Superior temporal gyrus (tissue), 1 donor: ENCODE results near the gene ATG4D.
A peak's percentile ranks its signal among the peaks of the same experiment; 100 is the strongest.

Experiments used
- DNase-seq: peaks from one replicate; pipeline ENCODE4 v3.0.0-alpha.2; 2016; ENCODE audit errors: extremely low spot score

ATG4D gene

GRCh38 chr19:10577951-10578350, 34.2 kb downstream of the ATG4D start:
- DNase-seq, result no peak

DNA sequence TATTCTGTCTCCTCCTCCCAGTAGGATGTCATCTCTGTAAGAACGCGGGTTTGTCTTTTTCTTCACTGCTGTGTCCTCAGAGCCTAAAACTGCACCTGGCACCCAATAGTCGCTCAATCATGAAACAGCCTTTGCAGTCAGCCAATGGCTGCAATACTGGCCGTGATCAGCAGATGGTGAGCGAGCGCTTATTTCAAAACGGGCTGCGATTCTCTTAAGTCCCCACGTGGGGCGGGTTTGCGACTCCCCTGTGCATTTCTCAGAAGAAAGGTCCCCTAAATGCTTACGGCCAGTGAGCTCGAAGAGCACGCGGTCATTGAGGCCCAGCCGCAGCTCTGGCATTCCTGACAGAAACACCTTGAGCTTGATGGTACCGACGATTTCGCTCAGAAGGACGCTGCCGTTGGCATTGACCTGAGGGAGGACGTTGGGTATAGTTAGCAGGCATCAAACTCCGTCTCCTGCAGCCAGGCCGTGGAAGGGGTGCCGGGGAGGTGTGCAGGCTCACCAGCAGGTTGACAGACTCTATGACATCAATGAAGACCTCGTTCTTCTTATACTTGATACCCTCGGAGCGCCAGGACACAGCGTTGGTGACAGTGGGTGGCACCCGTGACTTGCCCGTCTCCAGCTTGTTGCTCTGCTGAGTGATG, 37.4 kb downstream of the ATG4D start:
- peak; percentile 98 for DNase-seq

- DNase-seq, result no peak
These were observed 38.4 kb downstream of the ATG4D start for GRCh38 chr19:10582091-10582490.

- no peak for DNase-seq
These were observed 39.5 kb downstream of the ATG4D start for GRCh38 chr19:10583036-10583776.

DNA sequence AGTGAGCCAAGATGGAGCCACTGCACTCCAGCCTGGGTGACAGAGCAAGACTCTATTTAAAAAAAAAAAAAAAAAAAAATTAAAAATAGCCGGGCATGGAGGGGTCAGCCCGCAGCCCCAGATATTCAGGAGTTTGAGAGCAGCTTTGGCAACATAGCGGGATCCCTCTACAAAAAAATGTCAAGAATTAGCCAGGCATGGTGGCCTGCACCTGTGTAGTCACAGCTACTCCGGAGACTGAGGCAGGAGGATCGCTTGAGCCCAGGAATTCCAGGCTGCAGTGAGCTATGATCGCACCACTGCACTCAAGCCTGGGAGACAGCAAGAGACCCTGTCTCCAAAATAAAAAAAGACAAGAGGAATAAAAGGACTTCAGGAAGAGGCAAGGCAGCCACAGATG, 42.7 kb downstream of the ATG4D start:
- DNase-seq, result no peak

DNA sequence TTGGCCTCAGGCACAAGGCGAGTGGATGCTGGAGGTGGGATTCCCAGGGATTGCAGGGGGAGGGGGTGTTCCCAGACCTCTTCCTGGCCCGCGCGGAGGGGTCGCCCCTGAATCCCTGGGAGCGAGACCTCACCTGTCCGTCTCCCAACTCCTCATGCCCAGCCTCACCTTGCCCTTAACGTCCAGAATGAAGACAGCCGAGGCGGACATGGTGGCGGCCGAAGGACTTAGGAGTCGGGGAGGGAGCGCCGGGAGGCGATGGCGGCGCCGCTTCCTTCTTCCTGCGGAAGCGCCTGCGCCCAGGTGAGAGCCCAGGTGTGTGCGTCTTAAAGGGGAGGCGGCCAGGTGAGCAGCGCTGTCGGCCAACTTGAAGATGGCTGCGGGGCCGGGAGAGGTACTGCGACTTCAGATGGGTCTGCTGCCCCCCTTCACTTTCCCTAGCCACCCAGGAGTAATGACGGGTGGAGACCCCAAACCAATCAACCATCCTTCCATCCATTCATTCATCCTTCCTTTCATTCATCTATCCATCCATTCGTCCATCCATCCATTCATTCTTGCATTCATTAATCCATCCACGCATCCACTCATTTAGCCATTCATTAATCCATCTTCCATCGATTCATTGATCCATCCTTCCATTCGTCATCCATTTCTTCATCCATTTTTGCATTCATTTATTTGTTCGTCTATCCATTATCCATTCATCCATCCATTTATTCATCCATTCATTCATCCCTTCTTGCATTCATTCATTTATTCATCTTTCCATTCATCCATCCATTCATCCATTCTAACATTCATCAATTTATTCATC, 43.5 kb downstream of the ATG4D start, which contains the start of gene AP1M2:
Gene AP1M2 (minus strand): TSS at position 291 of the 817 bp plus-strand sequence. CDS start 81 bp downstream, at position 210.
- DNase-seq, result no peak

DNA sequence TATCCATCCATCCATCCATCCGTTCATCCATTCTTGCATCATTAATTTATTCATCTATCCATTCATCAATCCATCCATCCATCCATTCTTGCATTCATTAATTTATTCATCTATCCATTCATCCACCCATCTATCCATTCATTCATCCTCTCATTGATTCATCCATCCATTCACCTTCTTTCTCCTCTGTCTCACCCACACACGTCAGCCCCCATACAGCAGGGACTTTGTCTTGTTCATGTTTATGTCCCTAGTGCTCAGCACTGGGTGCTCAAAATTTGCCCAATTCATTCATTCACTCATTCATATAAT, 44.1 kb downstream of the ATG4D start:
- no peak for DNase-seq

GRCh38 chr19:10593148-10593547, 49.4 kb downstream of the ATG4D start:
- DNase-seq, result no peak

DNA sequence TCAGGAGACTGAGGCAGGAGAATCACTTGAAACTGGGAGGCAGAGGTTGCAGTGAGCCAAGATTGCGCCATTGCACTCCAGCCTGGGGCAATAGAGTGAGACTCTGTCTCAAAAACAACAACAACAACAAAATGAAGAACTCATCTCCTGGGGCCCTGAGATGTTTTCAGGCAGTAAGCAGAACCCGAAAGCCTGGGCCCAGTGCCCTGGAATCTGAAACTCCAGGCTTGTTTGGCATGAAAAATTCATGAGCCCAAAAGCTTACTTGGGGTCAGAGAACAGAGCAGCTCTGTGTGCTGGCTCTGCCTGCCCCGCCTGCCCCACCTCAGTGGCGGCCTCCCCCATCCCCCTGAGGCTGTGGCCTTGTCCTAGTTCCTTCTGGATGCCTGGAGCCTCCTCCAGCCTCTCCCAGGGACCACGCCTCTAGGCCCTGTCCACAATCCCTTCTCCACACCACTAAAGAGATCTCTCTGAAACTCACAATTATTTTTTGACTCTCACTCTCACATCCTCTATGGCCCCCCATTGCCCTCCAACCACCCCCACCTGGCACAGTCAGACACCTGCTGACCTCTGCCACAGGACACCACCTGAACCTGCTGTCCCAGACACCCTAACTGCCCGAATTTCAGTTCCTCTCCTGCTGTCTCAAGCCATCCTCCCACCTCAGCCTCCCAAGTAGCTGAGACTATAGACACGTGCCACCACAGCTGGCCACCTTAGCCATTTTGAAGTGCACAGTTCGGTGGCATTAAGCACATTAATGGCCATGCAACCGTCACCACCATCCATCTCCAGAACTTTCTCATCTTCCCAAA, 50.3 kb downstream of the ATG4D start:
- DNase-seq, result peak; percentile 55

- DNase-seq, result no peak
These were observed 56.4 kb downstream of the ATG4D start for GRCh38 chr19:10600149-10600548.

DNA sequence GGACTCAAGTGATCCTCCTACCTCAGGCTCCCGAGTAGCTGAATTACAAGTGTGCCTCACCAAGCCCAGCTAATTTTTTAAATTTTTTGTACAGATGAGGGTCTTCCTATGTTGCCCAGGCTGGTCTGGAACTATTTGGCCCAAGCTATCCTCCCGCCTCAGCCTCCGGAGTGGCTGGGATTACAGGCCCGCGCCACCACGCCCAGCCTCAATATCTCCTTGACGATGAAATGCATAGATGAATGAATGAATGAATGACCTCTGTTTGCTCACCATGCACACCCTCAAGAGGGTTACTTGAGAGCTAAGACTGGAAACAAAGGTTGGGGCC, 58.3 kb downstream of the ATG4D start:
- no peak for DNase-seq

- DNase-seq, result peak; percentile 69
These were observed 58.8 kb downstream of the ATG4D start for GRCh38 chr19:10602330-10603083.
